K562 (cell line): ENCODE results near the gene CETN1. TPM values are rescaled to one million over a fixed set of nuclear protein-coding genes. Genes with fewer than 3 reads are reported as not detected.

Experiments used
- BRD4 ChIP-seq: fragments of 200-600 bp; sonication (generic); IDR thresholded peaks from 2 replicates; pipeline ENCODE4 v1.6.1; 2017; ENCODE audit warnings: inconsistent platforms
- KDM5B ChIP-seq: fragments of 200-600 bp; sonication (generic); IDR thresholded peaks from 2 replicates; pipeline ENCODE4 v1.6.1; 2012; ENCODE audit warnings: low read depth, mild to moderate bottlenecking, moderate library complexity, low read length, control low read depth, inconsistent platforms; ENCODE audit not compliant: insufficient replicate concordance
- PRDM10 ChIP-seq: fragments of 450-650 bp; IDR thresholded peaks from 2 replicates; pipeline ENCODE4 v1.6.1; 2018; ENCODE audit not compliant: partially characterized antibody
- TAF7 ChIP-seq: fragments of 450-650 bp; IDR thresholded peaks from 2 replicates; pipeline ENCODE4 v1.6.1; 2016; ENCODE audit warnings: missing genetic modification characterization, missing compliant biosample characterization
- polyA plus RNA-seq, 8 experiments: library from polyadenylated mRNA; depleted of rRNA in 4 of 8; stranded (reverse) in 5 of 8; unstranded in 3 of 8; fragments of >200 nt; fragmentation: Nextera tagmentation in 2 of 8; fragmentation: Illumina TruSeq in 1 of 8; extraction: Ambion mirVana in 2 of 8; extraction: Trizol in 1 of 8; gene quantifications; 2 replicates each; pipeline versions ENCODE4 v1.2.1 to v1.2.3, GENCODE V29; 2011 to 2014; ENCODE audit warnings: inconsistent platforms in 1 of 8, missing spikeins in 1 of 8
- total RNA-seq, 7 experiments: library from RNA; depleted of rRNA in 6 of 7; stranded (reverse); fragments of >200 nt in 6 of 7; fragmentation: Illumina TruSeq in 2 of 7; extraction: Trizol in 2 of 7; gene quantifications; 2 replicates each; pipeline versions ENCODE4 v1.2.1 to v1.2.3, GENCODE V29; 2011 to 2021; ENCODE audit warnings: low replicate concordance in 1 of 7
- TF ChIP-seq, protein P1 (sequence below): fragments of 450-650 bp; formaldehyde crosslinking; IDR thresholded peaks from 2 replicates; pipeline ENCODE4 v1.4.0; 2022; ENCODE audit warnings: missing genetic modification characterization

CETN1 gene
- total and polyA plus RNA-seq, 9 of the 15 experiments (the other 6 are each of a cell fraction or from before 2014, with no cell fraction given) = 0.07 to 0.34 (median 0.19) TPM; not detected in 3

- TF ChIP-seq TAF7 (tag) (no peak), BRD4 (no peak), PRDM10 (no peak), KDM5B (no peak)
- TF ChIP-seq, protein P1, sequence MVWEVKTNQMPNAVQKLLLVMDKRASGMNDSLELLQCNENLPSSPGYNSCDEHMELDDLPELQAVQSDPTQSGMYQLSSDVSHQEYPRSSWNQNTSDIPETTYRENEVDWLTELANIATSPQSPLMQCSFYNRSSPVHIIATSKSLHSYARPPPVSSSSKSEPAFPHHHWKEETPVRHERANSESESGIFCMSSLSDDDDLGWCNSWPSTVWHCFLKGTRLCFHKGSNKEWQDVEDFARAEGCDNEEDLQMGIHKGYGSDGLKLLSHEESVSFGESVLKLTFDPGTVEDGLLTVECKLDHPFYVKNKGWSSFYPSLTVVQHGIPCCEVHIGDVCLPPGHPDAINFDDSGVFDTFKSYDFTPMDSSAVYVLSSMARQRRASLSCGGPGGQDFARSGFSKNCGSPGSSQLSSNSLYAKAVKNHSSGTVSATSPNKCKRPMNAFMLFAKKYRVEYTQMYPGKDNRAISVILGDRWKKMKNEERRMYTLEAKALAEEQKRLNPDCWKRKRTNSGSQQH (CRISPR knock-in tag) = no peak
These were observed 36.3 kb downstream of the CETN1 start (continued) for GRCh38 chr18:616380-616995.
